Coronary artery (tissue), 2 donors: ENCODE measurements around the gene CNIH4.
"Not testable (repeated sequence)": the region's sequence is repeated elsewhere in the genome, so short reads cannot be mapped to it uniquely, and the experiment has no call there.

Source experiments
- DNase-seq: peaks from one replicate; pipeline ENCODE4 v3.0.0-alpha.2; 2017; ENCODE audit warnings: low spot score
- H3K27ac ChIP-seq, 2 donors: fragments of 200-600 bp; sonication (generic); one replicate each; pipeline ENCODE4 v1.5.1; 2016 to 2019
- H3K4me3 ChIP-seq: fragments of 200-600 bp; sonication (generic); 2 replicates; pipeline ENCODE4 v1.5.1; 2016; ENCODE audit warnings: mild to moderate bottlenecking, moderate library complexity
- TF ChIP-seq, protein P1 (sequence below): fragments of 200-600 bp; sonication (generic); IDR thresholded peaks from one replicate; pipeline ENCODE4 v1.5.1; 2019; ENCODE audit warnings: antibody characterized with exemption

CNIH4 gene

DNA sequence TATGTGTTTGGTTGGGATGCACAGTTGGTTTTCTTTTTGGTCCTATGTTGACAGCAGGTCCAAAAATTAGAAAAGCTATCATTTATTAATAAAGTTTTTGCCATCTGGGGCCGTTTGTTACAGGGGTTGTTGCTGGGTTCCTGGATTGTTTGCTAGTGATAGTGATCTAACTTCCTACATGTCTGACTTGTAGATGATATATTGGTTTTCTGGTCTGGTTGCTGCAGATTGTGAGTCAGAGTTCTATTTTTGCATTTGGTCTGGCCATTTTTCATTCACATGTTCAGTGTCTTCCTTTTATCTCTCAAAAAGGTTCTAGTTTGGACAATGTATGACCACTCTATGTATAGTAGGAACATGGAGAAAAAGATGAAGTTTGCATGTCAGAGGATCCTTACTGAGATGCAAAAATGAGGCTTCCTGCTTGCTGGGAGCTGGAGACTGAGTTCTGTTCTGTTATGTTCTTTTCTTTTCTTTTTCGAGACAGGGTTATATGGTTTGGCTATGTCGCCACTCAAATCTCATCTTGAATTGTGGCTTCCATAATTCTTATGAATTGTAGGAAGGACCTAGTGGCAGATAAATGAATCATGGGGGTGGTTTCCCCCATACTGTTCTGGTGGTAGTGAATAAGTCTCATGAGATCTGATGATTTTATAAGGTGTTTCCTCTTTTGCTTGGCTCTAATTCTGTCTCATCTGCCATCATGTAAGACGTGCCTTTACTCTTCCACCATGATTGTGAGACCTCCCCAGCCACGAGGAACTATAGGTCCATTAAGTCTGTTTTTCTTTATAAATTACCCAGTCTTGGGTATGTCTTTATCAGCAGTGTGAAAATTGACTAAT, 22.5 kb upstream of the CNIH4 start:
- no peak for DNase-seq
- H3K27ac ChIP-seq, result no peak overlapping the region
- no peak overlapping the region for H3K4me3 ChIP-seq
- TF ChIP-seq, protein P1, sequence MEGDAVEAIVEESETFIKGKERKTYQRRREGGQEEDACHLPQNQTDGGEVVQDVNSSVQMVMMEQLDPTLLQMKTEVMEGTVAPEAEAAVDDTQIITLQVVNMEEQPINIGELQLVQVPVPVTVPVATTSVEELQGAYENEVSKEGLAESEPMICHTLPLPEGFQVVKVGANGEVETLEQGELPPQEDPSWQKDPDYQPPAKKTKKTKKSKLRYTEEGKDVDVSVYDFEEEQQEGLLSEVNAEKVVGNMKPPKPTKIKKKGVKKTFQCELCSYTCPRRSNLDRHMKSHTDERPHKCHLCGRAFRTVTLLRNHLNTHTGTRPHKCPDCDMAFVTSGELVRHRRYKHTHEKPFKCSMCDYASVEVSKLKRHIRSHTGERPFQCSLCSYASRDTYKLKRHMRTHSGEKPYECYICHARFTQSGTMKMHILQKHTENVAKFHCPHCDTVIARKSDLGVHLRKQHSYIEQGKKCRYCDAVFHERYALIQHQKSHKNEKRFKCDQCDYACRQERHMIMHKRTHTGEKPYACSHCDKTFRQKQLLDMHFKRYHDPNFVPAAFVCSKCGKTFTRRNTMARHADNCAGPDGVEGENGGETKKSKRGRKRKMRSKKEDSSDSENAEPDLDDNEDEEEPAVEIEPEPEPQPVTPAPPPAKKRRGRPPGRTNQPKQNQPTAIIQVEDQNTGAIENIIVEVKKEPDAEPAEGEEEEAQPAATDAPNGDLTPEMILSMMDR, result no peak

DNA sequence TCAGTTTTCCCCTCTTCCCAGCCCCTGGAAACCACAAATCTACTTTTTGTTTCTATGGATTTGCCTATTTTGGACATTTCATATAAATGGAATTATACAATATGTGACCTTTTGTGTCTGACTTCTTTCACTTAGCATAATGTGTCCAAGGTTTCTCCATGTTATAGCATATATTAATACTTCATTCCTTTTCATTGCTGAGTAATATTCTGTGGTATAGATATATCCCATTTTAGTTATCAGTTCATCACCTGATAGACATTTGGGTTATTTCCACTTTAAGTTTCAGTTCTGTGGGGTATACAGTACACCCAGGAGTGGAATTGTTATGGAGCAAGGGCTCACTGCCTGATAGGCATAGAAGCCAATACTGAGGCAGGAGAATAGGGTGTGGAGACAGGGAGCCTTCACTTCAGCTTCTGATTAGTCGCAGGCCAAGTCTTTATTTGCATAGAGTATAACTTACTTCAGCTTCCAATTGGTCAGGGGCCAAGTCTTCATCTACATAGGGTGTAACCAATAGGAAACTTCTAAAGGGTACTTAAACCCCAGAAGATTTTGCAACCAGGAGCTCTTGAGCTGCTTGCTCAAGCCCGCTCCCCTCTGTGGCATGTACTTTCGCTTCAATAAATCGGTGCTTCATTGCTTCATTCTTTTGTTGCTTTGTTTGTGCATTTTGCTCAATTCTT, 18.4 kb upstream of the CNIH4 start:
- H3K27ac ChIP-seq, result no peak overlapping the region
- no peak for DNase-seq
- TF ChIP-seq, protein P1, result no peak

DNA sequence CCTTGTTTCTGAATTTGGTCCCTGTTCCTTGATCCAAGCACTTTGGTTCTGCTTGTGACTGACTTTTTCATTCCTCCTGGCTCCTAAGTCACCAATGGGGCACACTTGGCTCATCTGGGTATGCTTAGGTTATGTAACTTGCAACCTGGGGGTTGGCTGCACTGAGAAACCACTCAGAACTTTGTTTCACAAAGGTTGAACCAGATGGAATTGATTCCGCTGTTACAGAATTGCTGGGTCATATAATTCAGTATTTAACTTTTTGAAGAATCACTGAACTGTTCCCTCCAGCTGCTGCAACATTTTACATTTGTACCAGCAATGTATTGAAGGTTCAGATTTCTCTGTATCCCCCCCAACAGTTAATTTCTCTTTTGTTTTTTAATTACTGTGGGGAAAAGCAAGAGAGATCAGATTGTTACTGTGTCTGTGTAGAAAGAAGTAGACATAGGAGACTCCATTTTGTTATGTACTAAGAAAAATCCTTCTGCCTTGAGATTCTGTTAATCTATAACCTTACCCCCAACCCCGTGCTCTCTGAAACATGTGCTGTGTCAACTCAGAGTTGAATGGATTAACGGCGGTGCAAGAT, 17.1 kb upstream of the CNIH4 start:
- DNase-seq, result no peak
- Histone ChIP-seq H3K4me3 (no peak overlapping the region), H3K27ac (no peak overlapping the region)
- TF ChIP-seq, protein P1, result no peak

More for the DNA sequence above, 18.4 kb upstream of the CNIH4 start:
- H3K4me3 ChIP-seq, result no peak overlapping the region

DNA sequence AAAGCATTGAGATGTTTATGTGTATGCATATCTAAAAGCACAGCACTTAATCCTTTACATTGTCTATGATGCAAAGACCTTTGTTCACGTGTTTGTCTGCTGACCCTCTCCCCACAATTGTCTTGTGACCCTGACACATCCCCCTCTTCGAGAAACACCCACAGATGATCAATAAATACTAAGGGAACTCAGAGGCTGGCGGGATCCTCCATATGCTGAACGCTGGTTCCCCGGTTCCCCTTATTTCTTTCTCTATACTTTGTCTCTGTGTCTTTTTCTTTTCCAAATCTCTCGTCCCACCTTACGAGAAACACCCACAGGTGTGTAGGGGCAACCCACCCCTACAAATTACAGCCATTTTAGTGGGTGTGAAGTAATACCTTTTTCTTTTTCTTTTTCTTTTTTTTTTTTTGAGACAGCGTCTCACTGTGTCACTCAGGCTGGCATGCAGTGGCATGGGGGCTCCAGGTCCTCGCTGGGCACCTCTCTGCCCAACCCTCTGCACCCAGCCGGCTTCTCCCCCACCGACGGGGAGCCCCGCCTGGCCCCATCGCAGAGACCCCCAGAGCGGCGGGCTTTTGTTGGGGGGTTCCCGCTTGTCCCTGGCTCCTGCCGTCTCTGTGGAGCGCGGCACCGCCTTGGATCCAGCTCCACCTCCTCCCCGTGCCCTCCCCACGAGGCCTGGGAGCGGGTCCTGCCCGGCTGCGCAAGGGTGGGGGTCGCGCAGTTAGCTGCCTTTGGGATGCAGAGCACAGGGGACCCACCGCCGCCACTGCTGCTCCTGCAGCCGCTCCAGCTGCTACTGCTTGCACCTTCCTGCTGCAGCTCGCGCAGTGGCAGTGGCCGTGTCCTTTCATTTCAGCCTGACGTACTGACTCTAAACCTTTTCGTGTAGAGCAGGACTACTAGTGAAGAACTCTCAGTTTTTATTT, 16.0 kb upstream of the CNIH4 start:
- not testable (repeated sequence) for DNase-seq, H3K27ac ChIP-seq
- peak overlapping the region; percentile 72 for H3K4me3 ChIP-seq

DNA sequence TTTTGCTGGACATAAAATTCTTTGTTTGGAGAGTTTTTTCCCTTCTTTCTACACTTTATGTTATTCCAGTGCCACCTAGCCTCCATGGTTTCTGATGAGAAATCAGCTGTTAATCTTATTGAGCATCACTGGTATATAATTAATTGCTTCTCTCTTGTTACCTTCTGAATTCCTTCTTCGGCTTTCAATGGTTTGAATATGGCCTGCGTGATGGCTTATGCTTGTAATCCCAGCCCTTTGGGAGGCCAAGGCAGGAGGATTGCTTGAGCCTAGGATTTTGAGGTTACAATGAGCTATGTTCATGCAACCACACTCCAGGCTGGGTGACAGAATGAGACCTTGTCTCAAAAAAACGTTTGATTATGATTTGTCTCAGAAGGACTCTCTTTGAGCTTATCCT, 13.0 kb upstream of the CNIH4 start:
- TF ChIP-seq, protein P1, result no peak
- no peak for DNase-seq
- Histone ChIP-seq H3K27ac (no peak overlapping the region), H3K4me3 (no peak overlapping the region)

DNA sequence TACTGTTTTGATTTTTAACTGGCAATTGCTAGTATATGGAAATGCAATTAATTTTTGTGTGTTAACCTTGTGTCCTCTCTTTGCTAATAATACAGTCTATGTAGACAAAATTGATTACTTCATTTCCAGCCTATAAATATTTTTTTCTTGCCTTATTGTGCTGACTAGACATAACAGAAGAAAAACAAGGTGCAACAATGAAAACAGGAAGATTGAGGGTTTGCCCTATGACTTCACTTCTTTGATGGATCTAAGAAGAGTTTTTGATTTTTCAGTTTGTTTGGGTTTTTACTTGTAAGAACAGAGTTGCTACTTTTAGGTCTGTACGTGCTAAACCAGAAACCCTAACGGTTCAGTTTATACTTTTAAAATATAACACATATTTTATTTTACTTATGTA, 8.5 kb upstream of the CNIH4 start:
- DNase-seq, result no peak
- H3K27ac ChIP-seq, result no peak overlapping the region
- no peak overlapping the region for H3K4me3 ChIP-seq
- TF ChIP-seq, protein P1, result no peak

DNA sequence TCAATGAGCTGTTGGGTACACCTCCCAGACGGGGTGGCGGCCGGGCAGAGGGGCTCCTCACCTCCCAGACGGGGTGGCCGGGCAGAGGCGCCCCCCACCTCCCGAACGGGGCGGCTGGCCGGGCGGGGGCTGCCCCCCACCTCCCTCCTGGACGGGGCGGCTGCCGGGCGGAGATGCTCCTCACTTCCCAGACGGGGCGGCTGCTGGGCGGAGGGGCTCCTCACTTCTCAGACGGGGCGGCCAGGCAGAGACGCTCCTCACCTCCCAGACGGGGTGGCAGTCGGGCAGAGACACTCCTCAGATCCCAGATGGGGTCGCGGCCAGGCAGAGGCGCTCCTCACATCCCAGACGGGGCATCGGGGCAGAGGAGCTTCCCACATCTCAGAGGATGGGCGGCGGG, 7.0 kb upstream of the CNIH4 start:
- not testable (repeated sequence) for H3K27ac ChIP-seq, DNase-seq, H3K4me3 ChIP-seq

DNA sequence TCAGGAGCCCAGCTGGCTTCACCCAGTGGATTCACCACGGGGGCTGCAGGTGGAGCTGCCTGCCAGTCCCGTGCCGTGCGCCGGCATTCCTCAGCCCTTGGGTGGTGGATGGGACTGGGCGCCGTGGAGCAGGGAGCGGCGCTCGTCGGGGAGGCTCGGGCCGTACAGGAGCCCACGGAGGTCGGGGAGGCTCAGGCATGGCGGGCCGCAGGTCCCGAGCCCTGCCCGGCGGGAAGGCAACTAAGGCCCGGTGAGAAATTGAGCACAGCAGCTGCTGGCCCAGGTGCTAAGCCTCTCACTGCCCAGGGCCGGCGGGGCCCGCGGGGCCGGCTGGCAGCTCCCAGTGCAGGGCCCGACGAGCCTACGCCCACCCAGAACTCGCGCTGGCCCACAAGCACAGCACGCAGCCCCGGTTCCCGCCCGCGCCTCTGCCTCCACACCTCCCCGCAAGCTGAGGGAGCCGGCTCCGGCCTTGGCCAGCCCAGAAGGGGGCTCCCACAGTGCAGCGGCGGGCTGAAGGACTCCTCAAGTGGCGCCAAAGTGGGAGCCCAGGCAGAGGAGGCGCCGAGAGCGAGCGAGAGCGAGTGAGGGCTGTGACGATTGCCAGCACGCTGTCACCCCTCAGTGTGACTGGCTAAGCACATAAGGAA, 4.1 kb upstream of the CNIH4 start:
- not testable (repeated sequence) for H3K4me3 ChIP-seq, H3K27ac ChIP-seq, DNase-seq
